Neuronal stem cell (in vitro differentiated cells): ENCODE results near the gene NCLN.
"Not testable (repeated sequence)": the region's sequence is repeated elsewhere in the genome, so short reads cannot be mapped to it uniquely, and the experiment has no call there.

Source experiments
- DNase-seq: peaks from one replicate; pipeline ENCODE4 v3.0.0-alpha.2; 2013; ENCODE audit warnings: low spot score
- H2AFZ ChIP-seq: one replicate; pipeline ENCODE4 v1.6.1; 2013; ENCODE audit warnings: mild to moderate bottlenecking, low read length, inconsistent platforms
- H2AK5ac ChIP-seq: 2 replicates; pipeline ENCODE4 v1.6.1; 2013; ENCODE audit warnings: low read depth, mild to moderate bottlenecking, inconsistent platforms, low read length, moderate library complexity, mixed read lengths
- H2BK120ac ChIP-seq: 2 replicates; pipeline ENCODE4 v1.6.1; 2013; ENCODE audit warnings: low read depth, mild to moderate bottlenecking, inconsistent platforms, low read length, moderate library complexity, mixed read lengths
- H2BK12ac ChIP-seq: one replicate; pipeline ENCODE4 v1.6.1; 2013; ENCODE audit warnings: low read length, inconsistent platforms
- H2BK15ac ChIP-seq: 2 replicates; pipeline ENCODE4 v1.6.1; 2013; ENCODE audit warnings: mild to moderate bottlenecking, low read length, inconsistent platforms, mixed read lengths
- H2BK5ac ChIP-seq: one replicate; pipeline ENCODE4 v1.6.1; 2013; ENCODE audit warnings: inconsistent platforms, mild to moderate bottlenecking, low read length, moderate library complexity
- H3K14ac ChIP-seq: one replicate; pipeline ENCODE4 v1.6.1; 2013; ENCODE audit warnings: low read length, inconsistent platforms
- H3K18ac ChIP-seq: 2 replicates; pipeline ENCODE4 v1.6.1; 2013; ENCODE audit warnings: low read length, inconsistent platforms
- H3K23ac ChIP-seq: 2 replicates; pipeline ENCODE4 v1.6.1; 2013; ENCODE audit warnings: low read depth, mild to moderate bottlenecking, mixed read lengths, low read length, inconsistent platforms; ENCODE audit not compliant: poor library complexity
- H3K27ac ChIP-seq: replicated peaks from 3 replicates; pipeline ENCODE4 v1.5.1; 2013; ENCODE audit warnings: low read length, inconsistent platforms
- H3K27me3 ChIP-seq, 3 experiments: 2 replicates each; pipeline ENCODE4 v1.6.1; 2013; ENCODE audit warnings: low read length in 3 of 3, mild to moderate bottlenecking in 2 of 3, inconsistent platforms in 1 of 3, low read depth in 1 of 3, mixed read lengths in 1 of 3, moderate library complexity in 1 of 3; ENCODE audit not compliant: control insufficient read depth in 3 of 3, insufficient read depth in 3 of 3
- H3K36me3 ChIP-seq, 2 donors: replicated peaks in 1 of 2; 2 replicates each; pipeline ENCODE4 v1.6.1; 2013; ENCODE audit warnings: low read length in 2 of 2; ENCODE audit not compliant: control insufficient read depth in 2 of 2, insufficient read depth in 2 of 2
- H3K4ac ChIP-seq: 2 replicates; pipeline ENCODE4 v1.6.1; 2013; ENCODE audit warnings: inconsistent platforms, mild to moderate bottlenecking, low read length, moderate library complexity
- H3K4me1 ChIP-seq, 2 donors: 1 replicate in 1 of 2; 2 replicates in 1 of 2; pipeline ENCODE4 v1.6.1; 2013; ENCODE audit warnings: low read length in 2 of 2, low read depth in 1 of 2; ENCODE audit not compliant: control insufficient read depth in 2 of 2, insufficient read depth in 1 of 2
- H3K4me2 ChIP-seq: one replicate; pipeline ENCODE4 v1.6.1; 2013; ENCODE audit warnings: mild to moderate bottlenecking, low read length, inconsistent platforms; ENCODE audit not compliant: insufficient read depth, poor library complexity, severe bottlenecking
- H3K4me3 ChIP-seq, 2 donors: 2 replicates each; pipeline ENCODE4 v1.5.1; 2013; ENCODE audit warnings: low read length in 2 of 2, mild to moderate bottlenecking in 2 of 2, inconsistent platforms in 1 of 2, moderate library complexity in 1 of 2
- H3K79me1 ChIP-seq: one replicate; pipeline ENCODE4 v1.6.1; 2013; ENCODE audit warnings: low read depth, mild to moderate bottlenecking, inconsistent platforms, low read length, moderate library complexity
- H3K9ac ChIP-seq: one replicate; pipeline ENCODE4 v1.6.1; 2013; ENCODE audit warnings: mild to moderate bottlenecking, low read depth, low read length, inconsistent platforms; ENCODE audit not compliant: poor library complexity
- H3K9me3 ChIP-seq, 2 donors: replicated peaks in 1 of 2; 2 replicates each; pipeline versions ENCODE3 to v1.6.1; 2013; ENCODE audit warnings: low read length in 2 of 2, mild to moderate bottlenecking in 2 of 2, inconsistent platforms in 1 of 2, low read depth in 1 of 2, mixed read lengths in 1 of 2, moderate library complexity in 1 of 2; ENCODE audit not compliant: control insufficient read depth in 2 of 2, insufficient read depth in 1 of 2
- H4K8ac ChIP-seq: one replicate; pipeline ENCODE4 v1.6.1; 2013; ENCODE audit warnings: low read depth, mild to moderate bottlenecking, inconsistent platforms, low read length, moderate library complexity
- H4K91ac ChIP-seq: one replicate; pipeline ENCODE4 v1.6.1; 2013; ENCODE audit warnings: low read length, low read depth, mild to moderate bottlenecking, inconsistent platforms; ENCODE audit not compliant: poor library complexity
- WGBS, 2 donors: extraction: QIAGEN DNeasy Blood & Tissue Kit; methylation state at CpG; one replicate each; pipeline ENCODE4 v1.1.7; 2013; ENCODE audit warnings: missing lambda C conversion rate in 2 of 2, mixed read lengths in 1 of 2; ENCODE audit not compliant: insufficient read length in 2 of 2, insufficient replicate concordance in 1 of 2; ENCODE audit errors: extremely low coverage in 2 of 2; 5-methylcytosine and 5-hydroxymethylcytosine counted together

NCLN gene

GRCh38 chr19:3201911-3202310 lies 16.2 kb downstream of the NCLN start:
- WGBS, 2 donors: no CpG with 5 or more reads among the region's 14 CpGs
- Histone ChIP-seq H2BK15ac (no peak overlapping the region), H2AK5ac (no peak overlapping the region), H3K36me3 (peaks cover 16 to 52% of the 10 kb centered on the region in 2 donors), H4K8ac (peak overlapping the region; percentile 17), H3K14ac (no peak overlapping the region), H3K23ac (no peak overlapping the region), H2BK12ac (no peak overlapping the region), H3K27me3 (no peaks in the 10 kb centered on the region), H3K4ac (no peak overlapping the region), H2AFZ (no peak overlapping the region), H3K27ac (no peak overlapping the region), H3K9me3 (no peaks in the 10 kb centered on the region), H3K79me1 (peaks cover 5% of the 10 kb centered on the region), H3K4me2 (no peak overlapping the region), H2BK5ac (no peak overlapping the region), H4K91ac (no peak overlapping the region), H3K4me1 (no peaks in the 10 kb centered on the region), H3K9ac (no peak overlapping the region), H3K4me3 (no peak overlapping the region), H3K18ac (no peak overlapping the region), H2BK120ac (no peak overlapping the region)
- DNase-seq: no peak

DNA sequence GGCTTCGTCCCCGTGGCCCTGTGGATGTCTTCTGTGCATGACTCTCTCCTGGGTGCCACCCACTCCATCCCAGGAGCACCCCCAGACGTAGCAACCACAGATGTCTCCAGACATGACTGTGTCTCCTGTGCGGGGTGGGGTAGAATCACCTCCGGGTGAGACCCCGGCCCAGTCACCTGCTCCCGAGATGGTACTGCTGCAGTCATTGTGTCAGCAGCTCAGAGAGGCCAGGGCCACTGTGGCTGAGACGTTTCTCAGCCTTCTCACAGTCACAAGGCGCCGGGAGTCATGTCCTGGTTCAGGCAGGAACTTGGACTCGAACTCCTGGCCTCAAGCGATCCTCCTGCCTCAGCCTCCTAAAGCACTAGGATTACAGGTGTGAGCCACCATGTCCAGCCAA lies 16.6 kb downstream of the NCLN start:
- Histone ChIP-seq H3K9me3 (peaks cover 0 to 2% of the 10 kb centered on the region in 2 donors), H3K9ac (no peak overlapping the region), H3K23ac (no peak overlapping the region), H4K91ac (no peak overlapping the region), H3K4me3 (peak overlapping the region in 1 of 2 donors; percentile 28), H3K79me1 (peaks cover 5% of the 10 kb centered on the region), H3K27me3 (no peaks in the 10 kb centered on the region), H3K14ac (no peak overlapping the region), H4K8ac (no peak overlapping the region), H3K36me3 (peaks cover 18 to 57% of the 10 kb centered on the region in 2 donors), H3K18ac (no peak overlapping the region), H2BK120ac (no peak overlapping the region), H2BK12ac (no peak overlapping the region), H3K4ac (no peak overlapping the region), H3K4me2 (no peak overlapping the region), H2AFZ (no peak overlapping the region), H3K4me1 (peaks cover 0 to 2% of the 10 kb centered on the region in 2 donors), H2BK15ac (no peak overlapping the region), H2BK5ac (no peak overlapping the region), H2AK5ac (no peak overlapping the region), H3K27ac (no peak overlapping the region)
- no peak for DNase-seq
- no CpG with 5 or more reads among the region's 12 CpGs for WGBS, 2 donors

- H3K36me3 ChIP-seq: peaks cover 22 to 62% of the 10 kb centered on the region in 2 donors
- H3K23ac ChIP-seq, H3K79me1 ChIP-seq, H4K91ac ChIP-seq, H3K14ac ChIP-seq, H2BK5ac ChIP-seq, DNase-seq, H3K4me2 ChIP-seq, H4K8ac ChIP-seq, H3K9ac ChIP-seq, H2BK15ac ChIP-seq, H3K4me3 ChIP-seq, H2AFZ ChIP-seq, H3K27ac ChIP-seq, H3K27me3 ChIP-seq, H2BK120ac ChIP-seq, H2AK5ac ChIP-seq, H3K4me1 ChIP-seq, H3K9me3 ChIP-seq, H3K4ac ChIP-seq, H3K18ac ChIP-seq, H2BK12ac ChIP-seq: not testable (repeated sequence)
- no CpG with 5 or more reads among the region's 7 CpGs for WGBS, 2 donors
These were observed 17.2 kb downstream of the NCLN start for GRCh38 chr19:3202895-3203294.

DNA sequence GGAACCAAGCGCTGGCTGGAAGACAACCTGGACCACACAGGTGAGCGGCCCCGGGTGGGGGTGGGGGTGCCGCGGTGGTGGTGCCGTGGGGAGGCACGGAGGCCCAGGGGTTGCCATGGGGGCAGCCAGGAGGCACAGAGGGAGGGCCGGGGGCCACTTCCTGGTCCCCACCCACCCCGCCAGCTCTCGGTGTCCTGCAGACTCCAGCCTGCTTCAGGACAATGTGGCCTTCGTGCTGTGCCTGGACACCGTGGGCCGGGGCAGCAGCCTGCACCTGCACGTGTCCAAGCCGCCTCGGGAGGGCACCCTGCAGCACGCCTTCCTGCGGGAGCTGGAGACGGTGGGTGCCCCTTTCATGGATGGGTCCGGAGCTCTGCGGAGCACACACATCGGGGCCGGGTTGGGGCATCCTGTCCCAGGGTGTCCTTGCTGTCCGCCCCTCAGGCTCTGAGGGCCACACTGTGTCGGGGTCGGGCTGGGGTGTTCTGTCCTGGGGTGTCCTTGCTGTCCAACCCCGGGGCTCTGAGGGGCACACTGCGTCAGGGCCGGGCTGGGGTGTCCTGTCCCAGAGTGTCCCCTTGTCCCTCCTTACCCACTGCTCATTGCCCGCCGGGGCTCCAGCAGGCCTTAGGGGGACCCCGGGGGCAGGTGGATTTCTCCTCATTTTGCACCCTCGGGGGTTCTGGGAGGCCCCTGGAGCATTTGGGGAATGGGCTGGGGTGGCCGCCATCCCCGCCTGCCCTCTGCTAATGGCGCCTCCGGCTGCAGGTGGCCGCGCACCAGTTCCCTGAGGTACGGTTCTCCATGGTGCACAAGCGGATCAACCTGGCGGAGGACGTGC lies 18.3 kb downstream of the NCLN start:
- Histone ChIP-seq H2BK12ac (no peak overlapping the region), H2AFZ (no peak overlapping the region), H3K9ac (no peak overlapping the region), H3K27me3 (no peaks in the 10 kb centered on the region), H4K91ac (no peak overlapping the region), H3K9me3 (peaks cover 0 to 2% of the 10 kb centered on the region in 2 donors), H2AK5ac (no peak overlapping the region), H2BK120ac (no peak overlapping the region), H3K27ac (no peak overlapping the region), H3K4me2 (no peak overlapping the region), H3K36me3 (peaks cover 19 to 63% of the 10 kb centered on the region in 2 donors), H3K14ac (no peak overlapping the region), H3K4me3 (no peak overlapping the region), H4K8ac (no peak overlapping the region), H3K4me1 (peaks cover 0 to 4% of the 10 kb centered on the region in 2 donors), H3K18ac (no peak overlapping the region), H3K23ac (peak overlapping the region; percentile 73), H2BK15ac (no peak overlapping the region), H3K4ac (no peak overlapping the region), H3K79me1 (peaks cover 5% of the 10 kb centered on the region), H2BK5ac (no peak overlapping the region)
- no peak for DNase-seq
- no CpG with 5 or more reads among the region's 43 CpGs for WGBS, 2 donors
